Smooth muscle cell (in vitro differentiated cells): ENCODE measurements around the gene FBXL17. TPM values are rescaled to one million over a fixed set of nuclear protein-coding genes. Genes with fewer than 3 reads are reported as not detected.

Source experiments
- DNase-seq: peaks from one replicate; lab custom pipeline; 2025; ENCODE audit not compliant: unreplicated experiment; lab: John Stamatoyannopoulos, UW
- H2AFZ ChIP-seq: fragments of 200-600 bp; sonication (generic); 2 replicates; pipeline ENCODE4 v1.6.0; 2016; ENCODE audit warnings: antibody characterized with exemption, low read depth, mild to moderate bottlenecking
- H3F3A ChIP-seq: fragments of 200-600 bp; sonication (generic); 2 replicates; pipeline ENCODE4 v1.6.0; 2017; ENCODE audit warnings: antibody characterized with exemption, low read depth
- H3K27ac ChIP-seq: fragments of 200-600 bp; sonication (generic); 2 replicates; pipeline ENCODE4 v1.5.1; 2016; ENCODE audit warnings: low read depth, mild to moderate bottlenecking
- H3K27me3 ChIP-seq: fragments of 200-600 bp; sonication (generic); 2 replicates; pipeline ENCODE4 v1.6.1; 2016; ENCODE audit warnings: low read depth, mild to moderate bottlenecking
- H3K36me3 ChIP-seq: fragments of 200-600 bp; sonication (generic); 2 replicates; pipeline ENCODE4 v1.5.1; 2016; ENCODE audit warnings: low read depth
- H3K4me1 ChIP-seq: fragments of 200-600 bp; sonication (generic); 2 replicates; pipeline ENCODE4 v1.5.1; 2016; ENCODE audit warnings: low read depth
- H3K4me2 ChIP-seq: fragments of 200-600 bp; sonication (generic); 2 replicates; pipeline ENCODE4 v1.6.0; 2016; ENCODE audit warnings: mild to moderate bottlenecking
- H3K4me3 ChIP-seq: fragments of 200-600 bp; sonication (generic); 2 replicates; pipeline ENCODE4 v1.5.1; 2016; ENCODE audit warnings: mild to moderate bottlenecking
- H3K79me2 ChIP-seq: fragments of 200-600 bp; sonication (generic); 2 replicates; pipeline ENCODE4 v1.6.0; 2016; ENCODE audit warnings: low read depth, mild to moderate bottlenecking
- H3K9ac ChIP-seq: fragments of 200-600 bp; sonication (generic); 2 replicates; pipeline ENCODE4 v1.6.0; 2016; ENCODE audit warnings: low read depth
- H3K9me3 ChIP-seq: fragments of 200-600 bp; sonication (generic); replicated peaks from 2 replicates; pipeline ENCODE4 v1.5.1; 2016; ENCODE audit warnings: low read depth
- H4K20me1 ChIP-seq: fragments of 200-600 bp; sonication (generic); 2 replicates; pipeline ENCODE4 v1.6.0; 2016; ENCODE audit warnings: low read depth
- WGBS: methylation state at CpG from one replicate; pipeline ENCODE4 v1.1.7; 2016; ENCODE audit warnings: low lambda C conversion rate; 5-methylcytosine and 5-hydroxymethylcytosine counted together
- polyA plus RNA-seq: library from polyadenylated mRNA; unstranded; fragments of >200 nt; fragmentation: Nextera tagmentation; extraction: Ambion mirVana; gene quantifications from 2 replicates; pipeline ENCODE4 v1.2.1, GENCODE V29; 2016
- total RNA-seq: library from RNA; depleted of rRNA; stranded (reverse); fragments of >200 nt; gene quantifications from 2 replicates; pipeline ENCODE4 v1.2.3, GENCODE V29; 2014
- TF ChIP-seq, protein P1 (sequence below): fragments of 200-600 bp; sonication (generic); IDR thresholded peaks from 2 replicates; pipeline ENCODE4 v1.5.1; 2017; ENCODE audit warnings: borderline replicate concordance, mild to moderate bottlenecking, antibody characterized with exemption; ENCODE audit not compliant: insufficient read depth, poor library complexity, severe bottlenecking

The FBXL17 gene
- total and polyA plus RNA-seq, 2 experiments from 2014 or later = 5.4 to 16.0 TPM

DNA sequence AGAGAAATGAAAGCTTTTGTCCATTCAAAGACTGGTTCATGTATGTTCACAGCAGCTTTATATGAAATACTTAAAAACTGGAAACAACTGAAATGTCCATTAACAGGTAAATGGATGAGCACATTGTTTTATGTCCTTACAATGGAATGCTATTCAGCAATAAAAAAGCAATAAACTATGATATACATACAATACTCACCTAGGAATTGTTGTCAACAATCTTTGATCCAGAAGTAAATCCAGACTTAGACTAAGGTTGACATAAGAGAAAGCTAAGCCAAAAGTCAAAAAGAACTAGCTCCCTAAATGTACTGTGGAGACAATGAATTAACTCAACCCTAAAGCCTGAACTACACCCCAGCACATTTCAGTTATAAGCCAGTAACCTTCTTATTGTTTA, 54.9 kb downstream of the FBXL17 start:
- no peak overlapping the region for H2AFZ ChIP-seq
- H3K4me3 ChIP-seq = no peak overlapping the region
- H3K9ac ChIP-seq = no peak overlapping the region
- DNase-seq = no peak
- H3K4me1 ChIP-seq = no peaks in the 10 kb centered on the region
- TF ChIP-seq, protein P1, sequence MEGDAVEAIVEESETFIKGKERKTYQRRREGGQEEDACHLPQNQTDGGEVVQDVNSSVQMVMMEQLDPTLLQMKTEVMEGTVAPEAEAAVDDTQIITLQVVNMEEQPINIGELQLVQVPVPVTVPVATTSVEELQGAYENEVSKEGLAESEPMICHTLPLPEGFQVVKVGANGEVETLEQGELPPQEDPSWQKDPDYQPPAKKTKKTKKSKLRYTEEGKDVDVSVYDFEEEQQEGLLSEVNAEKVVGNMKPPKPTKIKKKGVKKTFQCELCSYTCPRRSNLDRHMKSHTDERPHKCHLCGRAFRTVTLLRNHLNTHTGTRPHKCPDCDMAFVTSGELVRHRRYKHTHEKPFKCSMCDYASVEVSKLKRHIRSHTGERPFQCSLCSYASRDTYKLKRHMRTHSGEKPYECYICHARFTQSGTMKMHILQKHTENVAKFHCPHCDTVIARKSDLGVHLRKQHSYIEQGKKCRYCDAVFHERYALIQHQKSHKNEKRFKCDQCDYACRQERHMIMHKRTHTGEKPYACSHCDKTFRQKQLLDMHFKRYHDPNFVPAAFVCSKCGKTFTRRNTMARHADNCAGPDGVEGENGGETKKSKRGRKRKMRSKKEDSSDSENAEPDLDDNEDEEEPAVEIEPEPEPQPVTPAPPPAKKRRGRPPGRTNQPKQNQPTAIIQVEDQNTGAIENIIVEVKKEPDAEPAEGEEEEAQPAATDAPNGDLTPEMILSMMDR = no peak
- H3K36me3 ChIP-seq = no peaks in the 10 kb centered on the region
- H3K4me2 ChIP-seq = no peak overlapping the region
- H3K9me3 ChIP-seq = no peaks in the 10 kb centered on the region
- no peaks in the 10 kb centered on the region for H3K27me3 ChIP-seq
- no peaks in the 10 kb centered on the region for H3F3A ChIP-seq
- no peaks in the 10 kb centered on the region for H4K20me1 ChIP-seq
- no peak overlapping the region for H3K27ac ChIP-seq
- H3K79me2 ChIP-seq = no peaks in the 10 kb centered on the region

- TF ChIP-seq, protein P1 = no peak
- Histone ChIP-seq H3K4me1 (no peaks in the 10 kb centered on the region), H3K36me3 (no peaks in the 10 kb centered on the region), H3K79me2 (no peaks in the 10 kb centered on the region), H3K27me3 (no peaks in the 10 kb centered on the region), H3F3A (no peaks in the 10 kb centered on the region), H3K4me2 (no peak overlapping the region), H4K20me1 (no peaks in the 10 kb centered on the region), H3K4me3 (no peak overlapping the region), H2AFZ (no peak overlapping the region), H3K27ac (no peak overlapping the region), H3K9ac (no peak overlapping the region), H3K9me3 (no peaks in the 10 kb centered on the region)
- no peak for DNase-seq
- over 99% methylated on average over 4 of the region's 4 CpGs for WGBS
Observed at GRCh38 chr5:108324886-108325285, 57.0 kb downstream of the FBXL17 start.

- Histone ChIP-seq H3K4me3 (no peak overlapping the region), H3K4me1 (no peaks in the 10 kb centered on the region), H3K36me3 (no peaks in the 10 kb centered on the region), H3F3A (no peaks in the 10 kb centered on the region), H2AFZ (no peak overlapping the region), H3K27ac (no peak overlapping the region), H4K20me1 (peaks cover 3% of the 10 kb centered on the region), H3K4me2 (no peak overlapping the region), H3K27me3 (no peaks in the 10 kb centered on the region), H3K79me2 (peaks cover 3% of the 10 kb centered on the region), H3K9me3 (no peaks in the 10 kb centered on the region), H3K9ac (no peak overlapping the region)
- WGBS = 79% methylated on average over 1 of the region's 1 CpG
- TF ChIP-seq, protein P1 = no peak
- DNase-seq = no peak
Observed at GRCh38 chr5:108321341-108321740, 60.6 kb downstream of the FBXL17 start.

- no peak for DNase-seq
- no peak overlapping the region for H3K9ac ChIP-seq
- no peaks in the 10 kb centered on the region for H3K36me3 ChIP-seq
- peaks cover 3% of the 10 kb centered on the region for H3K79me2 ChIP-seq
- H3K4me3 ChIP-seq = no peak overlapping the region
- no peak overlapping the region for H3K4me2 ChIP-seq
- TF ChIP-seq, protein P1 = no peak
- H3K27ac ChIP-seq = no peak overlapping the region
- peaks cover 3% of the 10 kb centered on the region for H4K20me1 ChIP-seq
- H3F3A ChIP-seq = no peaks in the 10 kb centered on the region
- no peaks in the 10 kb centered on the region for H3K4me1 ChIP-seq
- no peak overlapping the region for H2AFZ ChIP-seq
- no peaks in the 10 kb centered on the region for H3K27me3 ChIP-seq
- no peaks in the 10 kb centered on the region for H3K9me3 ChIP-seq
Observed at GRCh38 chr5:108320231-108320630, 61.7 kb downstream of the FBXL17 start.
